HG03442 (cell line): ENCODE results near the gene DENND6B.
"Not testable (repeated sequence)": the region's sequence is repeated elsewhere in the genome, so short reads cannot be mapped to it uniquely, and the experiment has no call there.

ENCODE experiments used
- ATAC-seq: cut with Tn5 transposase; IDR thresholded peaks from one replicate; pipeline ENCODE4 v1.9.1; 2021; ENCODE audit warnings: mild to moderate bottlenecking, moderate library complexity; ENCODE audit not compliant: unreplicated experiment

DENND6B gene

GRCh38 chr22:50326956-50327710, at the start of gene DENND6B:
Gene DENND6B, minus strand, starts transcription at chr22:50327012. Its CDS starts 24 bp downstream, at chr22:50326988.
- ATAC-seq, result peak; percentile 77

DNA sequence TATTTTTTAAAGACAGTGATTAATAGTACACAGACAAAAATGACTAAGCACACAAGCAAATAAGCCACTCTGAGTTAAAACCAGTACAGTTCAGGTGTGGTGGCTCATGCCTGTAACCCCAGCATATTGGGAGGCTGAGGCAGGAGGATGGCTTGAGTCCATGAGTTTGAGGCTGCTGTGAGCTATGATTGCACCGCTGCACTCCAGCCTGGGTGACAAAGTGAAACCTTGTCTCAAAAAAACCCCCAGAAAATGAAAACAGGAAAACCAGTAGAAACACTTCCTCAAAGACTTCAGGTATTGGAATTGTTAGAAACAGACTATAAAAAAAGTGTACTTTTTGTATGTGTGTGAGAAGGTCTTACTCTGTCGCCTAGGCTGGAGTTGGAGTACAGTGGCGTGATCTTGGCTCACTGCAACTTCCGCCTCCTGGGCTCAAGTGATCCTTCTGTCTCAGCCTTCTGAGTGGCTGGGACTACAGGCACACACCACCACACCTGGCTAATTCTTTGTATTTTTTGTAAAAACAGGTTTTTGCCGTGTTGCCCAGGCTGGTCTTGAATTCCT, 49.4 kb upstream of the DENND6B start:
- no peak for ATAC-seq

- no peak for ATAC-seq
These were observed 44.4 kb upstream of the DENND6B start for GRCh38 chr22:50371101-50371648.

GRCh38 chr22:50367778-50368500, 41.1 kb upstream of the DENND6B start:
- no peak for ATAC-seq

GRCh38 chr22:50363803-50364194, 37.0 kb upstream of the DENND6B start:
- not testable (repeated sequence) for ATAC-seq

GRCh38 chr22:50363166-50363802, 36.5 kb upstream of the DENND6B start:
- no peak for ATAC-seq

- no peak for ATAC-seq
These were observed 34.9 kb upstream of the DENND6B start for GRCh38 chr22:50361688-50362087.

- no peak for ATAC-seq
These were observed 34.4 kb upstream of the DENND6B start for GRCh38 chr22:50361222-50361621.

- no peak for ATAC-seq
These were observed 33.8 kb upstream of the DENND6B start for GRCh38 chr22:50360578-50360977.

- ATAC-seq, result no peak
These were observed 30.9 kb upstream of the DENND6B start for GRCh38 chr22:50357756-50358155.

DNA sequence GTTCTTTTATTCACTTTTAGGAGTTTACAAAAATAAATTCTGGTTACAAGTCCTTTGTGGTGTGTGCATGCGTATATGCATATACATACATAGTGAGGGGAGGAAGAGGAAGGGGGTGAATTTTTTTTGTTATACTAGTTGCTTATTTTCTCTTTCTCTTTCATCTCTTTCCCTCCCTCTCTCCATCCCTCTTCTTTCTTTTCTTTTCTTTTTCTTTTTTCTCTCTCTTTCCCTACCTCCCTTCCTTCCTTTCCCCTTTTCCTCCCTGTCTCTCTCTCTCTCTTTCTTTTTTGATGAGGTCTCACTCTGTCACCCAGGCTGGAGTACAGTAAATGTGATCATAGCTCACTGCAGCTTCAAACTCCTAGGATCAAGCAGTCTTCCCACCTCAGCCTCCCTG, 30.4 kb upstream of the DENND6B start:
- no peak for ATAC-seq

DNA sequence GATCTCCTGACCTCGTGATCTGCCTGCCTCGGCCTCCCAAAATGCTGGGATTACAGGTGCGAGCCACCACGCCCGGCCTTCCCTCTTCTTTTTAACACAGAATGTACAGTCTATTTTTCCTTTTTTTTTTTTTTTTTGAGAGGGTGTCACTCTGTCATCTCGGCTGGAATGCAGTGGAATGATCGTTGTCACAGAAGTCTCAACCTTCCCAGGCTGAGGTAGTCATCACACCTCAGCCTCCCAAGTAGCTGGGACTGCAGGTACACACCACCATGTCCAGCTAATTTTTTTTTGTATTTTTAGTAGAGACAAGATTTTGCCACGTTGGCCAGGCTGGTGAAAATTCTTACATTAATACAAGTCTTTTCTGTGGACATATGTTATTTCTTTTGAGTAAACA, 29.4 kb upstream of the DENND6B start:
- no peak for ATAC-seq

DNA sequence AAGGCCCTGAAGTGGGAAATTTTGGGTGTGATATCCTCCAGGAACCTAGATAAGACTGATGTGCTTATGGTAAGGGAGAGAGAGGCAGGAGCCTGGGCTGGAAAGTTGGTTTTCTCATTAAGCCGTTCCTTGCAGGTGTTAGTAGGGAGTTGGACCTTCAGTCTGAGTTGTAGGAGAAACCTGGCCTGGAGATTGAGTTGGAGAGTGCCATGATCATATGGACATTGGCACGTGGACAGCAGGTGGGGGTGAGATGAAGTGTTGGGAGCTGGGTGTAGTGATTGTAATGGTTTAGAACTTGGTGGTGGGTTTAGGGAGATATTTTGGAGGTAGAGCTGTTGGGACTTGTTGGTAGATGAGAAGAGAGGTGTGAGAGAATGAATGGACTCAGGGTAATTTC, 21.2 kb upstream of the DENND6B start:
- ATAC-seq, result no peak

- no peak for ATAC-seq
These were observed 20.3 kb upstream of the DENND6B start for GRCh38 chr22:50347157-50347556.

DNA sequence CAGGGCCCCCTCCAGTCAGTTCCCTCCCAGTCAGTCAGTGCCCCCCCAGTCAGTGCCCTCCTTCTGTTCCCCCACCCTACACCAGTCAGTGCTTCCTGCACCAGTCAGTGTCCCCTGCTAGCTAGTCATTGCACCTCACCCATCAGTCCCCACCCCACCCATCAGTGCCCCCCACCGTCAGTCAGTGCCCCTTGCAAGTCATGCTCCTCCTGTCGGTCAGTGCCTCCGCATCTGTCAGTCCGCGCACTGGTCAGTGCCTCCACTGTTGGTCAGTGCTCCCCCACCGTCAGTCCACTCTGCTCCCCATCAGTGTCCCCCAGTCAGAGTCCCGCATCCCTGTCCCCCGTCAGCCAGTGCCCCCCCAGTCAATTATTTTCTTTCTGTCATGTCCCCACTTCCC, 19.7 kb upstream of the DENND6B start:
- no peak for ATAC-seq

DNA sequence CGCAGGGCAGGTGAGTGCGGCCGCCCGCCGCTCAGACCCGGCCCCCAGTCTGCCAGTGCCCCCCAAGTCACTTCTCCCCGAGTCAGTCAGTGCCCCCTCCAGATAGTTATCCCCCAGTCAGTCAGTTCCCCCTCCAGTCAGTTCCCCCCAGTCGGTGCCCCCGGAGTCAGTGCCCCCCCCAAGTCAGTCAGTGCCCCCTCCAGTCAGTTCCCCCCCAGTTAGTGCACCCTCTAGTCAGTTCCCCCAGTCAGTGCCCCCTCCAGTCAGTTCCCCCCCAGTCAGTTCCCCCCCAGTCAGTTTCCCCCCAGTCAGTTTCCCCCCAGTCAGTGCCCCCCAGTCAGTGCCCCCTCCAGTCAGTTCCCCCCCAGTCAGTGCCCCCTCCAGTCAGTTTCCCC, 16.7 kb upstream of the DENND6B start:
- ATAC-seq, result no peak

DNA sequence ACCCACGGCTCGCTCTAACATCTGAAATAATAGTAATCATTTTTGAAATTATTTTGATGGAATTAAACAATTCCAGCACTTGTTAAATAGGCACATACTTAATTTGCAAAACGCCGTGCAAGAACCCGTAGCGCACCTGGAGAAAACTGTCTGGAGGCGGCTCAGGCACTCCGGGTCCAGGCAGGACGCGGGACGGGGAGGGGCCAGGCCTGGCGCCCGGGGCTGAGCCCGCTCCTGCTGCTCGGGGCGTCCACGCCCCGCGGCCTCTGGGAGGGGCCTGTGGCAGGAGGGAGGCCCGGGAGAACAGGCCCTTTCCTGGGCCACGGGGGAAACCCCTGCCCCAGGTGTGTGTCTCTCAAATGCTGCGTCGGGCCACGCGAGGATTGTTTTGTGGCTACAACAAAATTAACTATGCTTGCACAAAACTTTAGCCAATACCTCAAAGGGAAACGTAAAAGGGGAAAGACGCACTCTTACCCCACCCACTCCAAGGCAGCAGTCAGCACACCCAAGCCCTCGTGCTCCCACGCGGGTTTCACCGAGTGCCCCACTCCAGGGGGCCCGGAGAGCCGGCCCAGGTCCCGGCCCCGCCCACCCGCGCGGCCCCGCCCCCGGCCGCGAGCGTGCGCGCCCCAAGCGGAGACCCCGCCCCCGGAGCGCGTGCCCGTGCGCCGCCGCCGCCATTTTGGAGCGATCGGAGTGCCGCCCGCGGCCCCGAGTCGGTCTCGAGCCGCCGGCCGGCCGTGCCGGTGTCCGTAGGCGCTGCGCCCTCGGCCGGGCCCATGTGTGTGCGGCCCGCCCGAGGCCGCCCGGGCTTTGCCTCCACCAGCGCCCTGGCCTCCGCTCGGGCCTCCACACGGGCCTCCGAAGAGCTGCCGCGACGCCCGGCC, 16.1 kb upstream of the DENND6B start, which contains the start of gene PPP6R2:
PPP6R2 (plus strand) TSS at position 677 of the 890 bp plus-strand sequence. CDS start 50,582 bp downstream, outside the sequence.
- ATAC-seq, result peak; percentile 72

- peak; percentile 45 for ATAC-seq
These were observed 15.3 kb upstream of the DENND6B start for GRCh38 chr22:50341977-50342650.
